ENCODE measurements around the gene TSPAN11.

DNA sequence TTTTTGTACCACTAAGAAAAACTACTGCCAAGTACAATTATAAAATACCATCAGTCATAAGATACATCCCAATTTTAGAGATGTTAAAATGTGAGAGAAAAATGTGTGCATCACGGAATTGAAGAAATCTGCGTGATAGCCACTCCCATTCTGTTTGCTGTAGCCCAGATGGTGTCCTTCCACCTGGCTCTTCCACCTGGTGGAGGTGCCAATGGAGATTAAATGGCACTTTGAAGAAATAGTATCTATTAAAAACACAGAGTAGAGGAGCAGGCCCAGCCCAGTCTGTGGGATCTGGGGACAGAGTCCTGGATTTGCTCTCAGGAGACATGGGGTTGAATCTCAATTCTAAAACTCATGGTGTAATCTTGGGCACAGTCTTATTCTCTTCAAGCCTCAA lies 35.5 kb downstream of the TSPAN11 start:
- no peak for TF ChIP-seq CTCF (IDR thresholded peaks at IDR 0.05; ENCODE audit: low read depth, low read length, missing input control)
- TF ChIP-seq ATF3 (IDR thresholded peaks at IDR 0.05), result no peak
- TF ChIP-seq RXRA (IDR thresholded peaks at IDR 0.05), result no peak
- TF ChIP-seq, protein P1, sequence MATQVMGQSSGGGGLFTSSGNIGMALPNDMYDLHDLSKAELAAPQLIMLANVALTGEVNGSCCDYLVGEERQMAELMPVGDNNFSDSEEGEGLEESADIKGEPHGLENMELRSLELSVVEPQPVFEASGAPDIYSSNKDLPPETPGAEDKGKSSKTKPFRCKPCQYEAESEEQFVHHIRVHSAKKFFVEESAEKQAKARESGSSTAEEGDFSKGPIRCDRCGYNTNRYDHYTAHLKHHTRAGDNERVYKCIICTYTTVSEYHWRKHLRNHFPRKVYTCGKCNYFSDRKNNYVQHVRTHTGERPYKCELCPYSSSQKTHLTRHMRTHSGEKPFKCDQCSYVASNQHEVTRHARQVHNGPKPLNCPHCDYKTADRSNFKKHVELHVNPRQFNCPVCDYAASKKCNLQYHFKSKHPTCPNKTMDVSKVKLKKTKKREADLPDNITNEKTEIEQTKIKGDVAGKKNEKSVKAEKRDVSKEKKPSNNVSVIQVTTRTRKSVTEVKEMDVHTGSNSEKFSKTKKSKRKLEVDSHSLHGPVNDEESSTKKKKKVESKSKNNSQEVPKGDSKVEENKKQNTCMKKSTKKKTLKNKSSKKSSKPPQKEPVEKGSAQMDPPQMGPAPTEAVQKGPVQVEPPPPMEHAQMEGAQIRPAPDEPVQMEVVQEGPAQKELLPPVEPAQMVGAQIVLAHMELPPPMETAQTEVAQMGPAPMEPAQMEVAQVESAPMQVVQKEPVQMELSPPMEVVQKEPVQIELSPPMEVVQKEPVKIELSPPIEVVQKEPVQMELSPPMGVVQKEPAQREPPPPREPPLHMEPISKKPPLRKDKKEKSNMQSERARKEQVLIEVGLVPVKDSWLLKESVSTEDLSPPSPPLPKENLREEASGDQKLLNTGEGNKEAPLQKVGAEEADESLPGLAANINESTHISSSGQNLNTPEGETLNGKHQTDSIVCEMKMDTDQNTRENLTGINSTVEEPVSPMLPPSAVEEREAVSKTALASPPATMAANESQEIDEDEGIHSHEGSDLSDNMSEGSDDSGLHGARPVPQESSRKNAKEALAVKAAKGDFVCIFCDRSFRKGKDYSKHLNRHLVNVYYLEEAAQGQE (IDR thresholded peaks at IDR 0.05), result no peak
- TF ChIP-seq SP1 (IDR thresholded peaks at IDR 0.05), result no peak
- no peak for TF ChIP-seq GABPA (IDR thresholded peaks at IDR 0.05 in 1 of 2, conservative IDR thresholded peaks at IDR 0.05 in 1 of 2)
- no peak for TF ChIP-seq HNF4A (conservative IDR thresholded peaks at IDR 0.05)
- no peak for TF ChIP-seq RAD21 (IDR thresholded peaks at IDR 0.05)
- no peak for TF ChIP-seq YY1 (IDR thresholded peaks at IDR 0.05)
- TF ChIP-seq ZBTB33 (IDR thresholded peaks at IDR 0.05), result no peak
- no peak for TF ChIP-seq MAX (IDR thresholded peaks at IDR 0.05)
- TF ChIP-seq EGR1 (IDR thresholded peaks at IDR 0.05; ENCODE audit: low read depth in 2 of 2), result no peak
- TF ChIP-seq FOXA1 (IDR thresholded peaks at IDR 0.05), result no peak
- TF ChIP-seq TAF1 (conservative IDR thresholded peaks at IDR 0.05), result no peak
